ENCODE data around the gene PPIL4. TPM values are rescaled to one million over a fixed set of nuclear protein-coding genes. Genes with fewer than 3 reads are reported as not detected.

Gene PPIL4
- total and polyA plus RNA-seq, 2 of the 13 experiments (the other 11 are each of a cell fraction or from before 2014, with no cell fraction given), result 5.5 to 46.0 TPM

- TF ChIP-seq GZF1 (CRISPR knock-in tag; IDR thresholded peaks at IDR 0.05), result 0 out of 2 replicates have a peak, but pooled peaks have one; percentile 39
- no peak for TF ChIP-seq ZNF33A (CRISPR knock-in tag; IDR thresholded peaks at IDR 0.05; ENCODE audit: borderline replicate concordance)
- TF ChIP-seq FIP1L1 (IDR thresholded peaks at IDR 0.05; ENCODE audit: borderline replicate concordance, insufficient read depth, low read depth, low read length), result no peak
- TF ChIP-seq ZNF577 (CRISPR knock-in tag; IDR thresholded peaks at IDR 0.05; ENCODE audit: borderline replicate concordance, low read depth), result no peak
- 0 out of 2 replicates have a peak, but pooled peaks have one; percentile 26 for TF ChIP-seq ZSCAN21 (CRISPR knock-in tag; IDR thresholded peaks at IDR 0.05; ENCODE audit: borderline replicate concordance)
- TF ChIP-seq, protein P1, sequence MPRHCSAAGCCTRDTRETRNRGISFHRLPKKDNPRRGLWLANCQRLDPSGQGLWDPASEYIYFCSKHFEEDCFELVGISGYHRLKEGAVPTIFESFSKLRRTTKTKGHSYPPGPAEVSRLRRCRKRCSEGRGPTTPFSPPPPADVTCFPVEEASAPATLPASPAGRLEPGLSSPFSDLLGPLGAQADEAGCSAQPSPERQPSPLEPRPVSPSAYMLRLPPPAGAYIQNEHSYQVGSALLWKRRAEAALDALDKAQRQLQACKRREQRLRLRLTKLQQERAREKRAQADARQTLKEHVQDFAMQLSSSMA (CRISPR knock-in tag; IDR thresholded peaks at IDR 0.05), result peak; percentile 87; the same call in 1 of the 2 replicates
- peak; percentile 63; the same call in 1 of the 2 replicates for TF ChIP-seq ZBTB2 (CRISPR knock-in tag; IDR thresholded peaks at IDR 0.05; ENCODE audit: low read depth)
- no peak for TF ChIP-seq HNF4A (CRISPR knock-in tag; IDR thresholded peaks at IDR 0.05)
- TF ChIP-seq, protein P2, sequence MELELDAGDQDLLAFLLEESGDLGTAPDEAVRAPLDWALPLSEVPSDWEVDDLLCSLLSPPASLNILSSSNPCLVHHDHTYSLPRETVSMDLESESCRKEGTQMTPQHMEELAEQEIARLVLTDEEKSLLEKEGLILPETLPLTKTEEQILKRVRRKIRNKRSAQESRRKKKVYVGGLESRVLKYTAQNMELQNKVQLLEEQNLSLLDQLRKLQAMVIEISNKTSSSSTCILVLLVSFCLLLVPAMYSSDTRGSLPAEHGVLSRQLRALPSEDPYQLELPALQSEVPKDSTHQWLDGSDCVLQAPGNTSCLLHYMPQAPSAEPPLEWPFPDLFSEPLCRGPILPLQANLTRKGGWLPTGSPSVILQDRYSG (CRISPR knock-in tag; IDR thresholded peaks at IDR 0.05), result 0 out of 2 replicates have a peak, but pooled peaks have one; percentile 13
- peak; percentile 49; the same call in 1 of the 2 replicates for TF ChIP-seq ZNF510 (CRISPR knock-in tag; IDR thresholded peaks at IDR 0.05; ENCODE audit: low read depth)
- TF ChIP-seq JUN (CRISPR knock-in tag; IDR thresholded peaks at IDR 0.05), result 0 out of 2 replicates have a peak, but pooled peaks have one; percentile 29
- peak; percentile 80 for TF ChIP-seq REPIN1 (CRISPR knock-in tag; IDR thresholded peaks at IDR 0.05; ENCODE audit: borderline replicate concordance, low read depth)
- no peak for TF ChIP-seq GPBP1L1 (CRISPR knock-in tag; IDR thresholded peaks at IDR 0.05)
- TF ChIP-seq TOPORS (CRISPR knock-in tag; IDR thresholded peaks at IDR 0.05), result 0 out of 2 replicates have a peak, but pooled peaks have one; percentile 4
- TF ChIP-seq ZNF18 (CRISPR knock-in tag; IDR thresholded peaks at IDR 0.05; ENCODE audit: insufficient replicate concordance), result peak; percentile 67
- peak; percentile 42; the same call in 1 of the 2 replicates for TF ChIP-seq ZMYM4 (CRISPR knock-in tag; IDR thresholded peaks at IDR 0.05)
- TF ChIP-seq ZNF598 (CRISPR knock-in tag; IDR thresholded peaks at IDR 0.05; ENCODE audit: borderline replicate concordance), result peak; percentile 91
- TF ChIP-seq ZNF710 (CRISPR knock-in tag; IDR thresholded peaks at IDR 0.05; ENCODE audit: borderline replicate concordance), result 0 out of 2 replicates have a peak, but pooled peaks have one; percentile 43
- TF ChIP-seq CHD2 (IDR thresholded peaks at IDR 0.05; ENCODE audit: low read depth, low read length), result no peak
Measured at GRCh38 chr6:149566410-149567193, 20.8 kb upstream of the PPIL4 start (continued).
